GM23248 (cell line): ENCODE data around the gene POLA1.

ENCODE experiments used
- EZH2 ChIP-seq: fragments of 200-600 bp; sonication (generic); IDR thresholded peaks from 2 replicates; pipeline ENCODE4 v1.6.1; 2018; ENCODE audit warnings: antibody characterized with exemption, mild to moderate bottlenecking; ENCODE audit not compliant: insufficient read depth, poor library complexity, severe bottlenecking
- EZH2phosphoT487 ChIP-seq: fragments of 200-600 bp; sonication (generic); IDR thresholded peaks from 2 replicates; pipeline ENCODE4 v1.6.1; 2018; ENCODE audit warnings: antibody characterized with exemption, moderate library complexity, mild to moderate bottlenecking, low read depth; ENCODE audit not compliant: insufficient read depth

GRCh38 chrX:25043192-25043591 is 349.5 kb downstream of the POLA1 start:
- no peak for TF ChIP-seq EZH2
- TF ChIP-seq EZH2phosphoT487, result no peak
